Measurements from ENCODE around the gene FLOT2.

GRCh38 chr17:28897769-28898526 is 415 bp upstream of the FLOT2 start:
- TF ChIP-seq CTCF (conservative IDR thresholded peaks at IDR 0.05; ENCODE audit: low read depth, low read length) (no peak; the same call in 1 of the 2 replicates), EZH2 (IDR thresholded peaks at IDR 0.05; ENCODE audit: low read length, unreplicated experiment) (no peak)
